ENCODE results near the gene FOXI1.

Gene FOXI1

GRCh38 chr5:170117736-170118135 is 12.0 kb downstream of the FOXI1 start:
- Histone ChIP-seq H3K4me3 (replicated peaks; ENCODE audit: low read depth, low read length) (no peak overlapping the region), H3K36me3 (ENCODE audit: control insufficient read depth, insufficient read depth, low read length) (no peaks in the 10 kb centered on the region), H3K27me3 (replicated peaks; ENCODE audit: control insufficient read depth, insufficient read depth, low read length) (no peaks in the 10 kb centered on the region; the same call in 1 of the 2 replicates)
- no peak for DNase-seq (ENCODE audit: extremely low read depth, insufficient read length)
- TF ChIP-seq, protein P1, sequence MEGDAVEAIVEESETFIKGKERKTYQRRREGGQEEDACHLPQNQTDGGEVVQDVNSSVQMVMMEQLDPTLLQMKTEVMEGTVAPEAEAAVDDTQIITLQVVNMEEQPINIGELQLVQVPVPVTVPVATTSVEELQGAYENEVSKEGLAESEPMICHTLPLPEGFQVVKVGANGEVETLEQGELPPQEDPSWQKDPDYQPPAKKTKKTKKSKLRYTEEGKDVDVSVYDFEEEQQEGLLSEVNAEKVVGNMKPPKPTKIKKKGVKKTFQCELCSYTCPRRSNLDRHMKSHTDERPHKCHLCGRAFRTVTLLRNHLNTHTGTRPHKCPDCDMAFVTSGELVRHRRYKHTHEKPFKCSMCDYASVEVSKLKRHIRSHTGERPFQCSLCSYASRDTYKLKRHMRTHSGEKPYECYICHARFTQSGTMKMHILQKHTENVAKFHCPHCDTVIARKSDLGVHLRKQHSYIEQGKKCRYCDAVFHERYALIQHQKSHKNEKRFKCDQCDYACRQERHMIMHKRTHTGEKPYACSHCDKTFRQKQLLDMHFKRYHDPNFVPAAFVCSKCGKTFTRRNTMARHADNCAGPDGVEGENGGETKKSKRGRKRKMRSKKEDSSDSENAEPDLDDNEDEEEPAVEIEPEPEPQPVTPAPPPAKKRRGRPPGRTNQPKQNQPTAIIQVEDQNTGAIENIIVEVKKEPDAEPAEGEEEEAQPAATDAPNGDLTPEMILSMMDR (IDR thresholded peaks at IDR 0.05; ENCODE audit: insufficient read depth, low read length, poor library complexity, severe bottlenecking) = no peak

DNA sequence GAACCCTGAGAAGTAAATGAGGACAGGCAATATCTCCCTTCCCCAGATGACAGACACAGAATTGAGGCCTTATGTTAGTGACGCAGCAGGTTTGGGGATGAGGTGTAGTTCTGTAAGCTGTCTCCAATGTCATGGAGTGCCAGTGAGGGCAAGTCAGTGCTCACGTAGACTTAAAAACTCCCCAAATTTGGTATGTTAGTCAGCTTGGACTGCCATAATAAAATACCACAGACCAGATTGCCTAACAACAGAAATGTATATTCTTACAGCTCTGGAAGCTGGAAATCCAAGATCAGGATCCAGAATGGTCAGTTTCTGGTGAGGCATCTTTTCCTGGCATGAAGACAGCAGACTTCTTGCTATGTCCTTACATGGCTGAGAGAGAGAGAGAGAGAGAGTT is 14.9 kb downstream of the FOXI1 start:
- Histone ChIP-seq H3K36me3 (ENCODE audit: control insufficient read depth, insufficient read depth, low read length) (no peaks in the 10 kb centered on the region), H3K27me3 (replicated peaks; ENCODE audit: control insufficient read depth, insufficient read depth, low read length) (no peaks in the 10 kb centered on the region; the same call in none of the 2 replicates), H3K4me3 (replicated peaks; ENCODE audit: low read depth, low read length) (no peak overlapping the region)
- DNase-seq (ENCODE audit: extremely low read depth, insufficient read length) = no peak
- TF ChIP-seq, protein P1 (IDR thresholded peaks at IDR 0.05; ENCODE audit: insufficient read depth, low read length, poor library complexity, severe bottlenecking) = no peak

GRCh38 chr5:170121321-170121720 is 15.6 kb downstream of the FOXI1 start:
- Histone ChIP-seq H3K27me3 (replicated peaks; ENCODE audit: control insufficient read depth, insufficient read depth, low read length) (no peaks in the 10 kb centered on the region; the same call in none of the 2 replicates), H3K36me3 (ENCODE audit: control insufficient read depth, insufficient read depth, low read length) (no peaks in the 10 kb centered on the region), H3K4me3 (replicated peaks; ENCODE audit: low read depth, low read length) (no peak overlapping the region)
- TF ChIP-seq, protein P1 (IDR thresholded peaks at IDR 0.05; ENCODE audit: insufficient read depth, low read length, poor library complexity, severe bottlenecking) = no peak
- no peak for DNase-seq (ENCODE audit: extremely low read depth, insufficient read length)

DNA sequence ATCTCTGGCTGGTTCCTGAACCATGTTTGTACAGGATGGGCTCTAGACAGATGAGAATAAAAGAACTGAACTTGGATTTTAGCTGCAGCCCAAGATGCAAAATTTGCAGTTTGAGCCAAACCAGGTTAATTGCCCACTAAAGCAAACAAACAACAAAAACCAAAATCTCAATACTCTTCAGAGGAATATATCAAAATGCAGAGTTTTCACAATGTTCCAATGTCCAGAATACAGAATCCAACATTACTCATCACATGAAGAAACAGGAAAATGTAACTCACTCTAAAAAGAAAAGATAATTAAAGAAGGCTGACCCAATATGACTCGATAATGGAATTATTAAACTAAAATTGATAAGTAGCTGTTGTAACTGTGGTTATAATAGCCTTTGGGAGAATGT is 20.4 kb downstream of the FOXI1 start:
- Histone ChIP-seq H3K27me3 (replicated peaks; ENCODE audit: control insufficient read depth, insufficient read depth, low read length) (no peaks in the 10 kb centered on the region; the same call in 1 of the 2 replicates), H3K4me3 (replicated peaks; ENCODE audit: low read depth, low read length) (no peak overlapping the region), H3K36me3 (ENCODE audit: control insufficient read depth, insufficient read depth, low read length) (no peaks in the 10 kb centered on the region)
- no peak for DNase-seq (ENCODE audit: extremely low read depth, insufficient read length)
- TF ChIP-seq, protein P1 (IDR thresholded peaks at IDR 0.05; ENCODE audit: insufficient read depth, low read length, poor library complexity, severe bottlenecking) = no peak

GRCh38 chr5:170126626-170127025 is 20.9 kb downstream of the FOXI1 start:
- H3K4me3 ChIP-seq (replicated peaks; ENCODE audit: low read depth, low read length) = no peak overlapping the region
- H3K36me3 ChIP-seq (ENCODE audit: control insufficient read depth, insufficient read depth, low read length) = no peaks in the 10 kb centered on the region
- H3K27me3 ChIP-seq (replicated peaks; ENCODE audit: control insufficient read depth, insufficient read depth, low read length) = no peaks in the 10 kb centered on the region; the same call in 1 of the 2 replicates
- TF ChIP-seq, protein P1 (IDR thresholded peaks at IDR 0.05; ENCODE audit: insufficient read depth, low read length, poor library complexity, severe bottlenecking) = no peak
- no peak for DNase-seq (ENCODE audit: extremely low read depth, insufficient read length)

- no peak overlapping the region for H3K4me3 ChIP-seq (replicated peaks; ENCODE audit: low read depth, low read length)
- TF ChIP-seq, protein P1 (IDR thresholded peaks at IDR 0.05; ENCODE audit: insufficient read depth, low read length, poor library complexity, severe bottlenecking) = no peak
Observed at GRCh38 chr5:170131235-170131634, 25.5 kb downstream of the FOXI1 start.

More at GRCh38 chr5:170131235-170131634, 25.5 kb downstream of the FOXI1 start:
- Histone ChIP-seq H3K27me3 (replicated peaks; ENCODE audit: control insufficient read depth, insufficient read depth, low read length) (no peaks in the 10 kb centered on the region), H3K36me3 (ENCODE audit: control insufficient read depth, insufficient read depth, low read length) (no peaks in the 10 kb centered on the region)
- DNase-seq (ENCODE audit: extremely low read depth, insufficient read length) = no peak
